Prostate gland (tissue), 2 donors: ENCODE results near the gene TLR9.

ENCODE experiments used
- POLR2A ChIP-seq: fragments of 450-650 bp; IDR thresholded peaks from one replicate; pipeline ENCODE4 v1.6.1; 2016; ENCODE audit warnings: antibody characterized with exemption, mild to moderate bottlenecking
- POLR2AphosphoS5 ChIP-seq: sonication (generic); formaldehyde crosslinking; IDR thresholded peaks from one replicate; pipeline ENCODE4 v1.6.1; 2017; ENCODE audit warnings: antibody characterized with exemption
- TF ChIP-seq, protein P1 (sequence below), 4 experiments: fragments of 200-600 bp in 2 of 4; fragments of 450-650 bp in 2 of 4; sonication (generic) in 2 of 4; IDR thresholded peaks; 1 replicate in 3 of 4; 2 replicates in 1 of 4; pipeline ENCODE4 v1.5.1; 2016 to 2019; ENCODE audit warnings: antibody characterized with exemption in 4 of 4, mild to moderate bottlenecking in 2 of 4, moderate library complexity in 2 of 4

DNA sequence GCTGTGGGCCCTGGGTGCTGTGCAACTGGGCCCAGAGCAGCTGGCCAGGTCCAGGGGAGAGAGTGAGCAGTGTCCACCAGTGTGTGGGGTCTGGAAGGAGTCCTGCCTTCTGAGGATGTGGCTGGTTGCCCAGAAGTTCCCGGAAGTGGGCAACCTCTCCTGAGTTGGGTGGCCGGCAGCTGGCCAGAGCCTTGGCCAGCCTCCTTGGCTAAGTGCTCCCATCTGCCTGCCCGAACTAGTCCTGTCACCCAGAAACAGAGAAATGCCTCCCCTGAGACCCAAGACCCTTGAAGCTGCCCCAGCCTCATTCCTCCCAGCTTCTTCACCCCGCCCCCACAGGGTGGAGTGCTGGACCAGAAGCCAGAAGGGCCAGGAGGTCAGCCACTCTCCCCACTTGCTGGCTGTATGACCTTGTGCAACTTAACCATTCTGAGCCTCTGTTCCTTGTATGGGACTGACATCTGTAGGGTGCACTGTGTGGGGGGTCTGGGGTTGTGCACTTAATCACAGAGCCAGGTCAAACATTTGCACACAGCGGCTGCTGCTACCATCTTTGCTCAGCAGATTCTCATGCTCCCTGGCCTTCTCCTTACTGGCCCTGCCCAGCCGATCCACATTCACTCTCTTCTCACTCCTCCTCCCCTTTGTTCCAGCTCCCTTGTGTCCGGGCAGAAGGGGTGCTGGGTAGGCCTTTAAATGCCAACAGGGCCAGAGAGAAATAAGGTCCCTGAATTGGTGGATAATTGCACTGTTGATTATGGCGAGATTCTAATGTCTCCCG is 35.0 kb downstream of the TLR9 start:
- TF ChIP-seq POLR2AphosphoS5: no peak
- TF ChIP-seq, protein P1, sequence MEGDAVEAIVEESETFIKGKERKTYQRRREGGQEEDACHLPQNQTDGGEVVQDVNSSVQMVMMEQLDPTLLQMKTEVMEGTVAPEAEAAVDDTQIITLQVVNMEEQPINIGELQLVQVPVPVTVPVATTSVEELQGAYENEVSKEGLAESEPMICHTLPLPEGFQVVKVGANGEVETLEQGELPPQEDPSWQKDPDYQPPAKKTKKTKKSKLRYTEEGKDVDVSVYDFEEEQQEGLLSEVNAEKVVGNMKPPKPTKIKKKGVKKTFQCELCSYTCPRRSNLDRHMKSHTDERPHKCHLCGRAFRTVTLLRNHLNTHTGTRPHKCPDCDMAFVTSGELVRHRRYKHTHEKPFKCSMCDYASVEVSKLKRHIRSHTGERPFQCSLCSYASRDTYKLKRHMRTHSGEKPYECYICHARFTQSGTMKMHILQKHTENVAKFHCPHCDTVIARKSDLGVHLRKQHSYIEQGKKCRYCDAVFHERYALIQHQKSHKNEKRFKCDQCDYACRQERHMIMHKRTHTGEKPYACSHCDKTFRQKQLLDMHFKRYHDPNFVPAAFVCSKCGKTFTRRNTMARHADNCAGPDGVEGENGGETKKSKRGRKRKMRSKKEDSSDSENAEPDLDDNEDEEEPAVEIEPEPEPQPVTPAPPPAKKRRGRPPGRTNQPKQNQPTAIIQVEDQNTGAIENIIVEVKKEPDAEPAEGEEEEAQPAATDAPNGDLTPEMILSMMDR (IDR thresholded peaks at IDR 0.05): no peak
- no peak for TF ChIP-seq POLR2A
